H54 (cell line): ENCODE measurements around the gene GOLGA7B.

Source experiments
- DNase-seq: peaks from one replicate; pipeline ENCODE4 v3.0.0; 2011; ENCODE audit warnings: low spot score, mixed read lengths; ENCODE audit not compliant: insufficient read length
- FAIRE-seq: peaks from 3 replicates; lab custom pipeline; 2011; peaks lifted over from hg19 to GRCh38; lab: Jason Lieb, UNC
- POLR2A ChIP-seq: IDR thresholded peaks from 2 replicates; pipeline ENCODE4 v1.6.1; 2011; ENCODE audit warnings: low read depth, mild to moderate bottlenecking, low read length

GOLGA7B gene

DNA sequence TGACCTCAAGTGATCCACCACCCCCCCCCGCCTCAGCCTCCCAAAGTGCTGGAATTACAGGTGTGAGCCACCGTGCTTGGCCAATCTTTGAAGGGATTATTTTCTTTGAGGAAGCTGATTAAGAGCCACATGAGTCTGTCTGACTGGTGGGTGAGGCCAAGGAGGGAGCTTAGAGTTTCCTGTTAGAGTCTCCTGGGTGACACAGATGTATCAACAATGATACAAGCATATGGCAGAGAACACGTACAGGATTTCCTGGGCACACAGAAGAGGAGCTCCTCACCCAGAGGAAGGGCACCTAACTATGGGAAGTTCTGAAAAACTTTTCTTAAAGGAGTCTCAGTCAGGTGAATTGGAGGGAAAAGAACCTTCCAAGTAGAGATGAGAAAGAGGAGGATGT, 69.4 kb downstream of the GOLGA7B start:
- DNase-seq (no peak), FAIRE-seq (no peak)
- TF ChIP-seq POLR2A = no peak

GRCh38 chr10:97920865-97921264, 71.2 kb downstream of the GOLGA7B start:
- FAIRE-seq = no peak
- DNase-seq = no peak
- no peak for TF ChIP-seq POLR2A
